GM13976 (cell line): ENCODE data around the gene ALK.

Source experiments
- DNase-seq: peaks from one replicate; pipeline ENCODE4 v3.0.0; 2012; ENCODE audit warnings: low spot score
- CTCF ChIP-seq: IDR thresholded peaks from 2 replicates; pipeline ENCODE4 v1.5.1; 2012; ENCODE audit warnings: borderline replicate concordance, mild to moderate bottlenecking; ENCODE audit not compliant: insufficient read depth; ENCODE audit errors: extremely low read depth, missing control alignments, control extremely low read depth
- in situ Hi-C: fragments of 300-500 bp; cut with MboI; formaldehyde crosslinking; loops from one replicate; pipeline ENCODE4 v1.12.0; 2022; ENCODE audit warnings: low sequenced_read_pairs, mixed read lengths, inconsistent platforms; ENCODE audit not compliant: unreplicated experiment

ALK gene

GRCh38 chr2:29187926-29188325, 733.5 kb downstream of the ALK start:
- in situ Hi-C loops, result loop anchor here (25.0 kb wide), 2 partner anchors 376 to 626 kb away; partner anchors contain the start of gene SPDYA
- DNase-seq, result no peak
- no peak for TF ChIP-seq CTCF

GRCh38 chr2:29186817-29187216, 734.6 kb downstream of the ALK start:
- in situ Hi-C loops, result loop anchor here (25.0 kb wide), 2 partner anchors 375 to 625 kb away; partner anchors contain the start of gene SPDYA
- TF ChIP-seq CTCF, result no peak
- no peak for DNase-seq

- no peak for TF ChIP-seq CTCF
- in situ Hi-C loops, result loop anchor here (25.0 kb wide), 2 partner anchors 372 to 622 kb away; partner anchors contain the start of gene SPDYA
- no peak for DNase-seq
Observed at GRCh38 chr2:29184531-29184930, 736.9 kb downstream of the ALK start.

GRCh38 chr2:29182920-29183319, 738.5 kb downstream of the ALK start:
- no peak for TF ChIP-seq CTCF
- DNase-seq, result no peak
- in situ Hi-C loops, result loop anchor here (25.0 kb wide), 2 partner anchors 371 to 621 kb away; partner anchors contain the start of gene SPDYA

GRCh38 chr2:29182334-29182733, 739.1 kb downstream of the ALK start:
- no peak for DNase-seq
- in situ Hi-C loops, result loop anchor here (25.0 kb wide), 2 partner anchors 370 to 620 kb away; partner anchors contain the start of gene SPDYA
- TF ChIP-seq CTCF, result no peak

GRCh38 chr2:29175338-29175737, 746.0 kb downstream of the ALK start:
- no peak for TF ChIP-seq CTCF
- no peak for DNase-seq
- in situ Hi-C loops, result loop anchor here (25.0 kb wide), 2 partner anchors 363 to 613 kb away; partner anchors contain the start of gene SPDYA
